Gastrocnemius medialis (tissue), 4 donors: ENCODE results near the gene PSTPIP1.

Experiments used
- CTCF ChIP-seq, 5 experiments: fragments of 450-650 bp in 3 of 5; fragments of 200-600 bp in 2 of 5; sonication (generic) in 2 of 5; IDR thresholded peaks in 4 of 5; conservative IDR thresholded peaks in 1 of 5; 1 replicate in 4 of 5; 2 replicates in 1 of 5; pipeline ENCODE4 v1.5.1; 2016 to 2019; ENCODE audit warnings: antibody characterized with exemption in 5 of 5, mild to moderate bottlenecking in 3 of 5, moderate library complexity in 3 of 5
- POLR2A ChIP-seq, 2 donors: fragments of 450-650 bp; IDR thresholded peaks; one replicate each; pipeline ENCODE4 v1.6.1; 2017; ENCODE audit warnings: antibody characterized with exemption in 2 of 2, mild to moderate bottlenecking in 2 of 2, moderate library complexity in 2 of 2

GRCh38 chr15:77032647-77033416, 37.9 kb downstream of the PSTPIP1 start:
- no peak for TF ChIP-seq CTCF (IDR thresholded peaks at IDR 0.05 in 4 of 5, conservative IDR thresholded peaks at IDR 0.05 in 1 of 5)
- no peak for TF ChIP-seq POLR2A (IDR thresholded peaks at IDR 0.05)
